ENCODE measurements around the gene ATP9A. TPM values are rescaled to one million over a fixed set of nuclear protein-coding genes. Genes with fewer than 3 reads are reported as not detected.

ATP9A gene
- total and polyA plus RNA-seq, 2 of the 8 experiments (the other 6 are each of a cell fraction or from before 2014, with no cell fraction given), result 5.0 to 6.4 TPM

GRCh38 chr20:51573576-51574243 lies 194.5 kb downstream of the ATP9A start (continued):
- TF ChIP-seq CTCF (IDR thresholded peaks at IDR 0.05; ENCODE audit: control extremely low read depth in 1 of 3, insufficient read depth in 1 of 3, low read depth in 1 of 3, low read length in 3 of 3) (no peak), CHD1 (IDR thresholded peaks at IDR 0.05; ENCODE audit: low read depth, low read length) (no peak), TBP (IDR thresholded peaks at IDR 0.05; ENCODE audit: low read depth, low read length) (no peak), SUZ12 (IDR thresholded peaks at IDR 0.05; ENCODE audit: low read length) (no peak)
- TF ChIP-seq, protein P1, sequence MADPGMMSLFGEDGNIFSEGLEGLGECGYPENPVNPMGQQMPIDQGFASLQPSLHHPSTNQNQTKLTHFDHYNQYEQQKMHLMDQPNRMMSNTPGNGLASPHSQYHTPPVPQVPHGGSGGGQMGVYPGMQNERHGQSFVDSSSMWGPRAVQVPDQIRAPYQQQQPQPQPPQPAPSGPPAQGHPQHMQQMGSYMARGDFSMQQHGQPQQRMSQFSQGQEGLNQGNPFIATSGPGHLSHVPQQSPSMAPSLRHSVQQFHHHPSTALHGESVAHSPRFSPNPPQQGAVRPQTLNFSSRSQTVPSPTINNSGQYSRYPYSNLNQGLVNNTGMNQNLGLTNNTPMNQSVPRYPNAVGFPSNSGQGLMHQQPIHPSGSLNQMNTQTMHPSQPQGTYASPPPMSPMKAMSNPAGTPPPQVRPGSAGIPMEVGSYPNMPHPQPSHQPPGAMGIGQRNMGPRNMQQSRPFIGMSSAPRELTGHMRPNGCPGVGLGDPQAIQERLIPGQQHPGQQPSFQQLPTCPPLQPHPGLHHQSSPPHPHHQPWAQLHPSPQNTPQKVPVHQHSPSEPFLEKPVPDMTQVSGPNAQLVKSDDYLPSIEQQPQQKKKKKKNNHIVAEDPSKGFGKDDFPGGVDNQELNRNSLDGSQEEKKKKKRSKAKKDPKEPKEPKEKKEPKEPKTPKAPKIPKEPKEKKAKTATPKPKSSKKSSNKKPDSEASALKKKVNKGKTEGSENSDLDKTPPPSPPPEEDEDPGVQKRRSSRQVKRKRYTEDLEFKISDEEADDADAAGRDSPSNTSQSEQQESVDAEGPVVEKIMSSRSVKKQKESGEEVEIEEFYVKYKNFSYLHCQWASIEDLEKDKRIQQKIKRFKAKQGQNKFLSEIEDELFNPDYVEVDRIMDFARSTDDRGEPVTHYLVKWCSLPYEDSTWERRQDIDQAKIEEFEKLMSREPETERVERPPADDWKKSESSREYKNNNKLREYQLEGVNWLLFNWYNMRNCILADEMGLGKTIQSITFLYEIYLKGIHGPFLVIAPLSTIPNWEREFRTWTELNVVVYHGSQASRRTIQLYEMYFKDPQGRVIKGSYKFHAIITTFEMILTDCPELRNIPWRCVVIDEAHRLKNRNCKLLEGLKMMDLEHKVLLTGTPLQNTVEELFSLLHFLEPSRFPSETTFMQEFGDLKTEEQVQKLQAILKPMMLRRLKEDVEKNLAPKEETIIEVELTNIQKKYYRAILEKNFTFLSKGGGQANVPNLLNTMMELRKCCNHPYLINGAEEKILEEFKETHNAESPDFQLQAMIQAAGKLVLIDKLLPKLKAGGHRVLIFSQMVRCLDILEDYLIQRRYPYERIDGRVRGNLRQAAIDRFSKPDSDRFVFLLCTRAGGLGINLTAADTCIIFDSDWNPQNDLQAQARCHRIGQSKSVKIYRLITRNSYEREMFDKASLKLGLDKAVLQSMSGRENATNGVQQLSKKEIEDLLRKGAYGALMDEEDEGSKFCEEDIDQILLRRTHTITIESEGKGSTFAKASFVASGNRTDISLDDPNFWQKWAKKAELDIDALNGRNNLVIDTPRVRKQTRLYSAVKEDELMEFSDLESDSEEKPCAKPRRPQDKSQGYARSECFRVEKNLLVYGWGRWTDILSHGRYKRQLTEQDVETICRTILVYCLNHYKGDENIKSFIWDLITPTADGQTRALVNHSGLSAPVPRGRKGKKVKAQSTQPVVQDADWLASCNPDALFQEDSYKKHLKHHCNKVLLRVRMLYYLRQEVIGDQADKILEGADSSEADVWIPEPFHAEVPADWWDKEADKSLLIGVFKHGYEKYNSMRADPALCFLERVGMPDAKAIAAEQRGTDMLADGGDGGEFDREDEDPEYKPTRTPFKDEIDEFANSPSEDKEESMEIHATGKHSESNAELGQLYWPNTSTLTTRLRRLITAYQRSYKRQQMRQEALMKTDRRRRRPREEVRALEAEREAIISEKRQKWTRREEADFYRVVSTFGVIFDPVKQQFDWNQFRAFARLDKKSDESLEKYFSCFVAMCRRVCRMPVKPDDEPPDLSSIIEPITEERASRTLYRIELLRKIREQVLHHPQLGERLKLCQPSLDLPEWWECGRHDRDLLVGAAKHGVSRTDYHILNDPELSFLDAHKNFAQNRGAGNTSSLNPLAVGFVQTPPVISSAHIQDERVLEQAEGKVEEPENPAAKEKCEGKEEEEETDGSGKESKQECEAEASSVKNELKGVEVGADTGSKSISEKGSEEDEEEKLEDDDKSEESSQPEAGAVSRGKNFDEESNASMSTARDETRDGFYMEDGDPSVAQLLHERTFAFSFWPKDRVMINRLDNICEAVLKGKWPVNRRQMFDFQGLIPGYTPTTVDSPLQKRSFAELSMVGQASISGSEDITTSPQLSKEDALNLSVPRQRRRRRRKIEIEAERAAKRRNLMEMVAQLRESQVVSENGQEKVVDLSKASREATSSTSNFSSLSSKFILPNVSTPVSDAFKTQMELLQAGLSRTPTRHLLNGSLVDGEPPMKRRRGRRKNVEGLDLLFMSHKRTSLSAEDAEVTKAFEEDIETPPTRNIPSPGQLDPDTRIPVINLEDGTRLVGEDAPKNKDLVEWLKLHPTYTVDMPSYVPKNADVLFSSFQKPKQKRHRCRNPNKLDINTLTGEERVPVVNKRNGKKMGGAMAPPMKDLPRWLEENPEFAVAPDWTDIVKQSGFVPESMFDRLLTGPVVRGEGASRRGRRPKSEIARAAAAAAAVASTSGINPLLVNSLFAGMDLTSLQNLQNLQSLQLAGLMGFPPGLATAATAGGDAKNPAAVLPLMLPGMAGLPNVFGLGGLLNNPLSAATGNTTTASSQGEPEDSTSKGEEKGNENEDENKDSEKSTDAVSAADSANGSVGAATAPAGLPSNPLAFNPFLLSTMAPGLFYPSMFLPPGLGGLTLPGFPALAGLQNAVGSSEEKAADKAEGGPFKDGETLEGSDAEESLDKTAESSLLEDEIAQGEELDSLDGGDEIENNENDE (IDR thresholded peaks at IDR 0.05; ENCODE audit: insufficient replicate concordance, low read length), result no peak

Measured in H1 (cell line).